ENCODE results near the gene ZBTB18.

ZBTB18 gene

DNA sequence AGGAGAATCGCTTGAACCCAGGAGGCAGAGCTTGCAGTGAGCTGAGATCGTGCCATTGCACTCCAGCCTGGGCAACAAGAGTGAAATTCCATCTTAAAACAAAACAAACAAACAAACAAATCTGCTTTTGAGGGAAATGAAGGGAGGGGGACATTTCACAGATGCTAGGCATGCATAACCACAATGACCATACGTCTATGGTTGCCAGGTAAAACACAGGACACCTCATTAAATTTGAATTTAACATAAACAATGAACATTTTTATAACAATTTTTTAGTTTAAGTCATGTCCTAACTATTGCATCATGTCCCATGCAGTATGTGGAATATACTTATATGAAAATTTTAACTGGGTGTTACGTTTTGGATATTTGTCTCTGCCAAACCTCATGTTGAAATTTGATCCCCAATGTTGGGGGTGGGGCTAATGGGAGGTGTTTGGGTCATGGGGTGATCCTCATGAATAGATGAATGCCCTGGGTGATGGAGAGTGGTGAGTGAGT lies 31.0 kb upstream of the ZBTB18 start:
- no peak overlapping the region for H3K9ac ChIP-seq (ENCODE audit: low read depth, low read length)
- no peaks in the 10 kb centered on the region for H3K9me3 ChIP-seq (ENCODE audit: control insufficient read depth, insufficient read depth, low read length)
- H3K36me3 ChIP-seq (ENCODE audit: control insufficient read depth, insufficient read depth, low read length), result no peaks in the 10 kb centered on the region
- no peak overlapping the region for H3K4me3 ChIP-seq (ENCODE audit: low read depth, low read length)
- H3K4me1 ChIP-seq (ENCODE audit: control insufficient read depth, insufficient read depth, low read length), result no peaks in the 10 kb centered on the region
- H3K27me3 ChIP-seq (ENCODE audit: control insufficient read depth, insufficient read depth, low read length), result no peaks in the 10 kb centered on the region

DNA sequence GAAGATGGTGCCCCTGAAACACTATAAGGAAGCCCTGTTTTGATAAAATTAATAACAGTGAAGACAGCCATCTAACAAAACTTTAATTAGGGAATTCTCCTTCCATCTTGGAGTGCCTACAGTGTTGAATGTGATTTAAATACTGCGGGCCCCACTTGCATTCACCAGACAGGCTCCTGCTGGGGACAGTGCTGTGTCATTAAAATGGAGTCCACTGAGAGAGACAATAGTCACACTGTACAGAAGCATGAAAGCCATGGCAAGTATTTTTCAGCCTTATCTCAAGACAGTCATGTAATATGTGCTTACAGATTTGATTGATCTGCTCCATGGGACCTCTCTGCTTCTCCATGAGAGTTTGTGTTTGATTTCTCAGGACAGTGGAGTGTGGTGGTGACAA lies 29.7 kb upstream of the ZBTB18 start:
- no peak overlapping the region for H3K9ac ChIP-seq (ENCODE audit: low read depth, low read length)
- H3K27me3 ChIP-seq (ENCODE audit: control insufficient read depth, insufficient read depth, low read length), result no peaks in the 10 kb centered on the region
- H3K4me1 ChIP-seq (ENCODE audit: control insufficient read depth, insufficient read depth, low read length), result no peaks in the 10 kb centered on the region
- H3K36me3 ChIP-seq (ENCODE audit: control insufficient read depth, insufficient read depth, low read length), result no peaks in the 10 kb centered on the region
- H3K4me3 ChIP-seq (ENCODE audit: low read depth, low read length), result no peak overlapping the region
- H3K9me3 ChIP-seq (ENCODE audit: control insufficient read depth, insufficient read depth, low read length), result no peaks in the 10 kb centered on the region

DNA sequence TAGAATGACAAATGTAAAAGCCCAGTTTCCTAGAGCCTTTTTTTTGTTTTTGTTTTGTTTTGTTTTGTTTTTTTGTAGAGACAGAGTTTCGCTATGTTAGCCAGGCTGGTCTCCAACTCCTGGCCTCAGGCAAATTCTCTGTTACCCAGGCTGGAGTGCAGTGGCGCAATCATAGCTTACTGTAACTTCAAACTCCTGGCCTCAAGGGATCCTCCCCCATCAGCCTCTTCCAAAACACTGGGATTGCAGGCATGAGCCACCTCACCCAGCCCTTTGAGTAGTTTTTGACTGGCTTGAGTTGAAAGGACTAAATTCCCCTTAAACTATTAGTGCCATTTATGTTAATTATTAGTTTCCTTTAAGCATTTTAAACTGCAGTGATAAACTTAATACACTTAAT lies 28.8 kb upstream of the ZBTB18 start:
- H3K9ac ChIP-seq (ENCODE audit: low read depth, low read length), result no peak overlapping the region
- H3K4me3 ChIP-seq (ENCODE audit: low read depth, low read length), result no peak overlapping the region
- no peaks in the 10 kb centered on the region for H3K27me3 ChIP-seq (ENCODE audit: control insufficient read depth, insufficient read depth, low read length)
- no peaks in the 10 kb centered on the region for H3K9me3 ChIP-seq (ENCODE audit: control insufficient read depth, insufficient read depth, low read length)
- H3K36me3 ChIP-seq (ENCODE audit: control insufficient read depth, insufficient read depth, low read length), result no peaks in the 10 kb centered on the region
- H3K4me1 ChIP-seq (ENCODE audit: control insufficient read depth, insufficient read depth, low read length), result no peaks in the 10 kb centered on the region

DNA sequence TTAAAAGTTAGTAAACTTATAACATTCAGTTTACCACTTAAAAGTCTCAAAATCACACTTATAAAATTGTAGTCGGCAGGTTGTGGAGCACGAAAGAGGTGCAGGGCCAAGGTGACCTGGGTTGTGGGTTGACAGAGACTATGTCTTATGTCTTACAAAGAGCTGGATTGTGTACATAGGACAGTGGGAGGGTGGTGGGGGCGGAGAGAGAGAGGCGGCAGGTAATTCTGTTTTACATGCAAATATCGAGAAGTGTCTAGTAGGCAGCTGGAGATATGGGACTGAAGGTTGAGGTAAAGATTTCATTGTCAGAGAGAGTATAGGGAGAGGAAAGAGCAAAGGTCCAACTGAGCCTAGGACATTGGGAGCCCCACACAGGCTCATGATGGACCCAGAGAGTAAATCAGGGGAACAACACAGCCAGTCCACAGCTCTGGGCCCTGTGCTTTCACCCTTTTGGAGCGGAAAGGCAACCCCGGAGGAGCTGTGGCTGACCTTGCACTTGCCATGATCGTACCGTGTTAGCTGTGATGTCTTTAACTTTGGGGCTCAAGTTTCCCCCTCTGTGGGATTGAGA lies 28.1 kb upstream of the ZBTB18 start:
- Histone ChIP-seq H3K9ac (ENCODE audit: low read depth, low read length) (no peak overlapping the region), H3K36me3 (ENCODE audit: control insufficient read depth, insufficient read depth, low read length) (no peaks in the 10 kb centered on the region), H3K4me1 (ENCODE audit: control insufficient read depth, insufficient read depth, low read length) (no peaks in the 10 kb centered on the region), H3K4me3 (ENCODE audit: low read depth, low read length) (no peak overlapping the region), H3K9me3 (ENCODE audit: control insufficient read depth, insufficient read depth, low read length) (no peaks in the 10 kb centered on the region), H3K27me3 (ENCODE audit: control insufficient read depth, insufficient read depth, low read length) (no peaks in the 10 kb centered on the region)

DNA sequence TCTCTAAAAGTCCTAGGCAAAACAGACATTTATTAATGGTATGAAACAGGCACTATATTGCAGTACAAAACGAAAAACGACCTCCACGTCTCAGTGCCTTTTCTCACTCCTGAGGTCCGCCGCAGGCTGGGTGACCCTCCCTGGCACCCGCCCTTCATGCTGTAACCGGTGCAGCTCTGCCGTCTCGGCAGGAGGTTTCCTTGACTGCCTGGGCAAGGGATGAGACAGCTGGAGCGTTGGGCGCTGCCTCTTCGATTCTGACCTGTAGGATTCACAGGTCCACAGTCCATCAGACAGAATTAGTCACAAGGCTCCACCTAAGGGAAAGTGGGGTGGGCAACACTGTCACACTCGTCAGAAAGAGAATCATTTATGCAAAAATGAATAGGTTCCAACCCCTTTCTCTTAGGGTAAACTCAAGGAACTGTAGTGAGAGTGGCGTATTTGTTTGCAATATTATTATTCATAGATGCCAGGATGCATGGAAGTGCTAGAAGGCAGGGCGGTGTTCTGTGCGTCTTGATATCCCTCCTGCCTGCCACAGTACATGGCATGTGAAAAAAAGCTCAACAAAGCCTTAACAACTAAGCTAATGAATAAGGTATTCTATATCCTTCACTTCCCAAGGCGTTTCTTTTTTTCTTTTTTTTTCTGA lies 23.5 kb upstream of the ZBTB18 start:
- Histone ChIP-seq H3K9ac (ENCODE audit: low read depth, low read length) (no peak overlapping the region), H3K4me3 (ENCODE audit: low read depth, low read length) (no peak overlapping the region), H3K9me3 (ENCODE audit: control insufficient read depth, insufficient read depth, low read length) (no peaks in the 10 kb centered on the region), H3K36me3 (ENCODE audit: control insufficient read depth, insufficient read depth, low read length) (no peaks in the 10 kb centered on the region), H3K4me1 (ENCODE audit: control insufficient read depth, insufficient read depth, low read length) (no peaks in the 10 kb centered on the region), H3K27me3 (ENCODE audit: control insufficient read depth, insufficient read depth, low read length) (no peaks in the 10 kb centered on the region)

DNA sequence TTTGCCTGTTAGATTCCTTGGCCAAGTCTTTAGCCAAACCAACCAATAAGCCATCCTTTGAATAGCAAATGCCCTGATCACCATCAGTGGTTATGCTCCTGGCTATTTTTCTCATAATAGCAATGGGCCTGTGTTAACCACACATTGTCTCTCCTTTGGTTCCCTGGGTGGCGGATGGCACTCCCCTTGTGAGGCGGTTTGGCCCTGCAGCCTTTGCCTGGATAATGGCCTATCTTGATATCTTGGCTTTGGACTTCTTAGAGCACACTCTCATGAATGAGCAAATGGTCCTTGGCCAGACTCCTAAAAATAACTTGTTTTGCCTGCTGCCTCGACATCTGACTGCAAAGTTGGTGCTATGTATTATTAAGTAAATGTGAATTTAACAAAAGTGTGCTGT lies 22.4 kb upstream of the ZBTB18 start:
- H3K36me3 ChIP-seq (ENCODE audit: control insufficient read depth, insufficient read depth, low read length), result no peaks in the 10 kb centered on the region

DNA sequence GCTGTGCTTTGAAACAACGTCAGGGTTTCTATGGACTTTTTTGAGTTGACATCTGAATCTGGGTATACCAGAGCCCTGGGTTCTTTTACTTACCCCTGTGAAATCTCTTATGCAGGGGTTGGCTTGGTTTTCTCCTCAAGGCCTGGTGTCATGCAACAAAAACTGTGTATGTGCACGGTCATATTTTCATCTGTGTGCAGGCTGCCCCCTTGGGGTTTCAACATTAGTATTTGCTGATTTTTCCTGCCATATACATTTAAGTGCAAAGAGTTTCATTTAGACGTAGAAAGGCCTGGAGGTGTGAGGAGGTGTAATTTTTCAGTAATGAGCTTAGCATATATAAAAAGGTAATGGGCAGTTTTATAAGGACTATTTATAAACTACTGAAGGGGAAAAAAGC lies 22.0 kb upstream of the ZBTB18 start:
- Histone ChIP-seq H3K4me3 (ENCODE audit: low read depth, low read length) (no peak overlapping the region), H3K9ac (ENCODE audit: low read depth, low read length) (no peak overlapping the region), H3K4me1 (ENCODE audit: control insufficient read depth, insufficient read depth, low read length) (no peaks in the 10 kb centered on the region), H3K27me3 (ENCODE audit: control insufficient read depth, insufficient read depth, low read length) (no peaks in the 10 kb centered on the region), H3K9me3 (ENCODE audit: control insufficient read depth, insufficient read depth, low read length) (no peaks in the 10 kb centered on the region), H3K36me3 (ENCODE audit: control insufficient read depth, insufficient read depth, low read length) (no peaks in the 10 kb centered on the region)

More for the DNA sequence above, 22.4 kb upstream of the ZBTB18 start:
- no peak overlapping the region for H3K9ac ChIP-seq (ENCODE audit: low read depth, low read length)
- H3K27me3 ChIP-seq (ENCODE audit: control insufficient read depth, insufficient read depth, low read length), result no peaks in the 10 kb centered on the region
- H3K4me3 ChIP-seq (ENCODE audit: low read depth, low read length), result no peak overlapping the region
- no peaks in the 10 kb centered on the region for H3K9me3 ChIP-seq (ENCODE audit: control insufficient read depth, insufficient read depth, low read length)
- H3K4me1 ChIP-seq (ENCODE audit: control insufficient read depth, insufficient read depth, low read length), result no peaks in the 10 kb centered on the region

DNA sequence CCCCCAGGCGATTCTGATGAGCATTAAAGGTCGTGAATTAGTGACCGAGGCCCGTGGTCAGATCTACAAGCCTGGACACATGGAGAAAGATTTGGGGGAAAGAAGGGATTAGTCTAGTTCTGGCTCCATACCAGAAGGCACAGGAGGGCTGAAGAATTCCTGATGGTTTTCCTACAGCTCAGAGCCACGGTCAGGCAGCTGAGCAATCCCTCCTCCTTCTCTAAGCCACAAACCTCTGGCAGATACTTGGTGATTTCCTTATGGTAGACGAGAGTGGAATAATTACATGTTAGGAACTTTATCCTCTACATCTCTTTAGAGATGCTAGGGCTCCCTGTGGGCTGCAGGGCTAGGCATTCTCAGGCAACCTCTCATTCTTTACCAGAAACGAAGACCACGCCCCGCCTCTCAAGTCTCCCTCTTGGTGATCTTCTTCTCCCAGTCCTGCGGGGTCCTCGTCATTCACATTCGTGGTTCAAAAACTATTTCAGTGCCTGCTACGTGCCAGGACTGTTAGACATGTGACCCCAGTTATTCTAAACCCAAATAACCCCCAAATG lies 20.5 kb upstream of the ZBTB18 start:
- no peaks in the 10 kb centered on the region for H3K36me3 ChIP-seq (ENCODE audit: control insufficient read depth, insufficient read depth, low read length)
- H3K4me3 ChIP-seq (ENCODE audit: low read depth, low read length), result no peak overlapping the region
- H3K27me3 ChIP-seq (ENCODE audit: control insufficient read depth, insufficient read depth, low read length), result no peaks in the 10 kb centered on the region
- H3K9me3 ChIP-seq (ENCODE audit: control insufficient read depth, insufficient read depth, low read length), result no peaks in the 10 kb centered on the region
- H3K9ac ChIP-seq (ENCODE audit: low read depth, low read length), result no peak overlapping the region
- no peaks in the 10 kb centered on the region for H3K4me1 ChIP-seq (ENCODE audit: control insufficient read depth, insufficient read depth, low read length)

DNA sequence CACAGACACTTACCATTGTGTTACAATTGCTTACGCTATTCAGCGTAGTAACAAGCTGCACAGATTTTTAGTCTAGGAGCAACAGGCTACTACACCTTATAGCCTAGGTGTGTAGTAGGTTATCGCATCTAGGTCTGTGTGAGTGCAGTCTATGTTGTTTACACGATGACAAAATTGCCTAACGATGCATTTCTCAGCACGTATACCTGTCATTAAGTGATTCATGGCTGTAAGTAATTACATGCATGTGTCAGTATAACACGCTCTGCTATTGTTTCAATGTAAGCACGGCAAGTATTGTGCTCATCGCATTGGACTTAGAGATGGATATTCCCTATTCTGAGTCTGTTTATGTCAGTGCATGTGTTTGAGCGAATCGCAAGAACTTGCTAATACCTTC lies 15.7 kb upstream of the ZBTB18 start:
- Histone ChIP-seq H3K4me3 (ENCODE audit: low read depth, low read length) (no peak overlapping the region), H3K9ac (ENCODE audit: low read depth, low read length) (no peak overlapping the region), H3K4me1 (ENCODE audit: control insufficient read depth, insufficient read depth, low read length) (no peaks in the 10 kb centered on the region), H3K9me3 (ENCODE audit: control insufficient read depth, insufficient read depth, low read length) (no peaks in the 10 kb centered on the region), H3K27me3 (ENCODE audit: control insufficient read depth, insufficient read depth, low read length) (no peaks in the 10 kb centered on the region), H3K36me3 (ENCODE audit: control insufficient read depth, insufficient read depth, low read length) (no peaks in the 10 kb centered on the region)

DNA sequence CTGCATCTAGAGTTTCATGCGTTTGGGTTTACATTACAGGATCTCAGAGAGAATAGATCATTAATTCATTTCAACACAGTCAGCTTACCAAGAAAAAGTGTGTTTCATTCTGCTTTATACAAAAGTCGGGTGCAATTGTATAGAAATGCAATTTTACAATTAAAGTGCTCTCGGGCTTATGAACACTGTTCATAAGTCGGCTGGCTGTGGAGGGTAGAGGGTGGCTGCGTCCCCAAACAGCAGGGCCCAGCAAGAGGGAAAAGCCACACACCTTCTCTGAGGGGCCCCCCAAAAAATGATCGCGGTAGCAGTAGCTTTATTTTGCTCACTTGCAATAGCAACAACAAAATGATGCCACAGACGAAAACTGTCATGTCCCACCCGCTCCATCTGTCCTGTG lies 13.8 kb upstream of the ZBTB18 start:
- Histone ChIP-seq H3K4me3 (ENCODE audit: low read depth, low read length) (no peak overlapping the region), H3K36me3 (ENCODE audit: control insufficient read depth, insufficient read depth, low read length) (no peaks in the 10 kb centered on the region), H3K4me1 (ENCODE audit: control insufficient read depth, insufficient read depth, low read length) (no peaks in the 10 kb centered on the region), H3K27me3 (ENCODE audit: control insufficient read depth, insufficient read depth, low read length) (no peaks in the 10 kb centered on the region), H3K9me3 (ENCODE audit: control insufficient read depth, insufficient read depth, low read length) (no peaks in the 10 kb centered on the region), H3K9ac (ENCODE audit: low read depth, low read length) (no peak overlapping the region)

DNA sequence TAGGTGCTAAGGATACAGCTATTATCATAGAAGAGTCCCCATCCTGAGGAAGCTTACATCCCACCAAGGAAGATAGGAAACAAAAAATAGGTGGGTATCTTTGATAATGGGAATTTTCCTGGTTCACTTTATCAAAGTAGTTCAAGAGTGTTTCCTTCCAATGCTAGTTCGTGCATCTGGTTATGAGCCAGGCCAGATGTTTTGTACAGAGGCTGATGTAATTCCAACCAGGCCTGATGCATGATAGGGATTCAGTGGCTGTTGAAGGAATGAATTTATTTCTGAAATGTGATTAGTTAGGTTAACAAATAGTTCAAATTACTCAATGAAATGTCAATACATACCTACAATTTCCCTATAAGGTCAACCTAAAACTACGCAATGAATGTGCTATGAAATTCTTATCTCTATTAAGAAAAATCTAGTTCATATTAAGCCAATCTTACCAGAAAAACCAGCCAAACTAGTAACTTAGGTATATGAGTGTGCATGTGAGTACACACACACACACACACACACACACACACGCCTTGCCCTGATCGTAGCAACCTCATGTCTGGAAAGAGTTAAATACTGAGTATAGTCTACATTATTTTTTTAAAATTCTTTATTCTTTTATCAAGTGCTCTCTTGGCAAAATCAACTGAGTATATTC lies 9.5 kb upstream of the ZBTB18 start:
- Histone ChIP-seq H3K36me3 (ENCODE audit: control insufficient read depth, insufficient read depth, low read length) (no peaks in the 10 kb centered on the region), H3K9me3 (ENCODE audit: control insufficient read depth, insufficient read depth, low read length) (no peaks in the 10 kb centered on the region), H3K4me1 (ENCODE audit: control insufficient read depth, insufficient read depth, low read length) (no peaks in the 10 kb centered on the region), H3K9ac (ENCODE audit: low read depth, low read length) (no peak overlapping the region), H3K4me3 (ENCODE audit: low read depth, low read length) (no peak overlapping the region), H3K27me3 (ENCODE audit: control insufficient read depth, insufficient read depth, low read length) (no peaks in the 10 kb centered on the region)

DNA sequence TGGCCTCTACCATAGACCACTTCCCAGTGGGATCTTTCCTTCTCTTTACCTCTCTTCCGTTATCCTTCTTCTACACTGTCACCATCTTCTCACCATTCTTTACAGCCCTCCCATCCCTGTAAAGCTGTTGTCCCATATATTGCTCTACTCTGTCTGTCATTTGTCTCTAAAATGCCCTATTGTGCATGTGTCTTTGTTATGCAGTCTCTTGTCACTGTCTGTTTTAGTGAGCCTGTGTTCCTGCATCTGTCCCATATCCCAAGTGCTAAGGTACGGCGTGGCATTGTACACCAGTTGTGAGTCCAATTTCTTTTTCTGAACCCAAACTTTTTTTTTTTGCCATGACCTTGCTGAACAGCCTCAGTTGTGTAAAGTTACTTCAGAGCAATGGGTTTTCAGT lies 8.8 kb upstream of the ZBTB18 start:
- H3K4me1 ChIP-seq (ENCODE audit: control insufficient read depth, insufficient read depth, low read length), result peaks cover 5% of the 10 kb centered on the region
- H3K9me3 ChIP-seq (ENCODE audit: control insufficient read depth, insufficient read depth, low read length), result no peaks in the 10 kb centered on the region
- no peak overlapping the region for H3K4me3 ChIP-seq (ENCODE audit: low read depth, low read length)
- H3K36me3 ChIP-seq (ENCODE audit: control insufficient read depth, insufficient read depth, low read length), result no peaks in the 10 kb centered on the region
- no peak overlapping the region for H3K9ac ChIP-seq (ENCODE audit: low read depth, low read length)
- no peaks in the 10 kb centered on the region for H3K27me3 ChIP-seq (ENCODE audit: control insufficient read depth, insufficient read depth, low read length)

Measured in iPS-15b (cell line).